IPS-18a (cell line): ENCODE results near the gene ZFP36L1.
"Not testable (repeated sequence)": the region's sequence is repeated elsewhere in the genome, so short reads cannot be mapped to it uniquely, and the experiment has no call there.

Experiments
- H3K27ac ChIP-seq: one replicate; pipeline ENCODE4 v1.5.1; 2013; ENCODE audit warnings: low read length
- H3K27me3 ChIP-seq: one replicate; pipeline ENCODE4 v1.6.1; 2013; ENCODE audit warnings: mild to moderate bottlenecking, low read length; ENCODE audit not compliant: control insufficient read depth, insufficient read depth
- H3K36me3 ChIP-seq: one replicate; pipeline ENCODE4 v1.6.1; 2013; ENCODE audit warnings: low read depth, low read length; ENCODE audit not compliant: control insufficient read depth
- H3K4me1 ChIP-seq: one replicate; pipeline ENCODE4 v1.6.1; 2013; ENCODE audit warnings: low read depth, low read length; ENCODE audit not compliant: control insufficient read depth
- H3K4me3 ChIP-seq: one replicate; pipeline ENCODE4 v1.5.1; 2013; ENCODE audit warnings: low read length
- H3K9ac ChIP-seq: one replicate; pipeline ENCODE4 v1.6.1; 2013; ENCODE audit warnings: mild to moderate bottlenecking, low read length, moderate library complexity
- H3K9me3 ChIP-seq: one replicate; pipeline ENCODE4 v1.6.1; 2013; ENCODE audit warnings: low read depth, low read length; ENCODE audit not compliant: control insufficient read depth

ZFP36L1 gene

GRCh38 chr14:68774771-68775613 is 17.9 kb downstream of the ZFP36L1 start:
- Histone ChIP-seq H3K9me3 (no peaks in the 10 kb centered on the region), H3K27ac (no peak overlapping the region)

GRCh38 chr14:68772761-68773381 is 20.0 kb downstream of the ZFP36L1 start:
- no peaks in the 10 kb centered on the region for H3K9me3 ChIP-seq
- no peaks in the 10 kb centered on the region for H3K4me1 ChIP-seq
- H3K9ac ChIP-seq, result no peak overlapping the region
- H3K36me3 ChIP-seq, result no peaks in the 10 kb centered on the region
- H3K4me3 ChIP-seq, result no peak overlapping the region
- H3K27me3 ChIP-seq, result no peaks in the 10 kb centered on the region
- H3K27ac ChIP-seq, result no peak overlapping the region

More at GRCh38 chr14:68774771-68775613, 17.9 kb downstream of the ZFP36L1 start:
- H3K4me3 ChIP-seq, result no peak overlapping the region
- H3K4me1 ChIP-seq, result no peaks in the 10 kb centered on the region
- H3K9ac ChIP-seq, result no peak overlapping the region
- H3K27me3 ChIP-seq, result no peaks in the 10 kb centered on the region
- H3K36me3 ChIP-seq, result no peaks in the 10 kb centered on the region

GRCh38 chr14:68771631-68772030 is 21.2 kb downstream of the ZFP36L1 start:
- no peaks in the 10 kb centered on the region for H3K27me3 ChIP-seq
- no peak overlapping the region for H3K4me3 ChIP-seq
- H3K9ac ChIP-seq, result no peak overlapping the region
- H3K9me3 ChIP-seq, result no peaks in the 10 kb centered on the region
- no peaks in the 10 kb centered on the region for H3K4me1 ChIP-seq
- no peaks in the 10 kb centered on the region for H3K36me3 ChIP-seq
- no peak overlapping the region for H3K27ac ChIP-seq

- H3K27ac ChIP-seq, result no peak overlapping the region
- no peak overlapping the region for H3K9ac ChIP-seq
- no peaks in the 10 kb centered on the region for H3K9me3 ChIP-seq
- H3K36me3 ChIP-seq, result no peaks in the 10 kb centered on the region
- no peak overlapping the region for H3K4me3 ChIP-seq
- no peaks in the 10 kb centered on the region for H3K4me1 ChIP-seq
- no peaks in the 10 kb centered on the region for H3K27me3 ChIP-seq
These were observed 22.1 kb downstream of the ZFP36L1 start for GRCh38 chr14:68770553-68771286.

DNA sequence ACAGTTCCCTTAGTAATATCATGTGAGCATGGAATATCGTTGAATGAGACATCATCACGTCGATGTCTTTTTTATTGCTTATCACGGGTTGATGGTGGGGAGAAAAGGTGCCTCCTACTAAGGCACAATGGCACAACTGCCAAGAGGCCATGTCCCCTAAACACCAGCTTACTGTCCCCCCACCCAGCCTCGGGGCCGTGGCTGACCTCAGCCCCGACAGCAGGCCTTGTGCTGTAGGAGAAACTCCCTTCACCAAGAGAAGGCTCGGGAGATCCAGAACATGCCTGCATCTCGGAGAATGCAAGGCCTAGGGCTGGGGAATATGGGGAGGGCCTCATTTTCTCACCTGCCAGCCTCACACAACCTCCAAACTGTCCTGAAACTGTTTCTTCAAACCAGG is 22.8 kb downstream of the ZFP36L1 start:
- H3K36me3 ChIP-seq, result no peaks in the 10 kb centered on the region
- H3K27ac ChIP-seq, result no peak overlapping the region
- no peak overlapping the region for H3K9ac ChIP-seq
- no peaks in the 10 kb centered on the region for H3K9me3 ChIP-seq
- no peaks in the 10 kb centered on the region for H3K27me3 ChIP-seq
- H3K4me3 ChIP-seq, result no peak overlapping the region
- H3K4me1 ChIP-seq, result no peaks in the 10 kb centered on the region

DNA sequence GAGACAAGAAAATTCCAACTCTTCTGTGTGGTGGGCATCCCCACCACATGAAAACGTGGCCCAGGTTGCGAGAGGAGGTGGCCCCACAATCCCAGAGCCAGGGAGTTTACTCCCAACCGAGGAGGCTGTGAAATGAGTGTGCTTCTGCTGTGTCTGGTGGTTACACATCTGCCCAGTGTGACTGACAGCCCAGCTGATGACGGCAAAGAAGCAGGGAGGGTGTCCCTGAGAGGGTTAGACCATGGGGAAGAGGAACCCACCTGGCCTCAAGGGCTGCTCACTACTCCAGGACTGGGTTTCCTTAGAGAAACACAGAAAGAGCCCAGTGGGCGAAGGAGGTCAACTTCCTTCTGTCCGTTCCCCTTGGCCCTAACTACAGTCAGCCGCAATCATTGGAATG is 24.6 kb downstream of the ZFP36L1 start:
- Histone ChIP-seq H3K4me3 (no peak overlapping the region), H3K4me1 (peaks cover 3% of the 10 kb centered on the region)

DNA sequence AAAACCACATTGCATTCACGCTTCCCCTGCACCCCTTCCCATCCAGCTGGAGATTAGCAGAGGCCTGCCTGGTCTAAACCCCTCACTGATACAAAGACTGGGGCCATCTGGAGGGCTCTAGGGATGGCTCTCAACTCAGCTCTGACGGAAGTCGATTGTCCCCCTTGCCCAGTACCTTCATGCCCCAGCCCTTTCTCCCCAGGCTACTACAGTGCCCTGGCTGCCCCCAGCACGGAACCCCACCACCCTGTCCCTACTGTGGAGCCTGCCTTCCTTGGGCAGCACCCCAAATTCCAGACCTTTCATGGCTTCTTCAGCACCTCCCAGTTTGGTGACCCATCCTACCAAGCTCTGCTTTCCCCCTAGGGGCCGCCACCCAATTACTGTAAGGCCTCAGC is 25.6 kb downstream of the ZFP36L1 start:
- H3K27me3 ChIP-seq, result no peaks in the 10 kb centered on the region
- no peaks in the 10 kb centered on the region for H3K9me3 ChIP-seq
- H3K4me1 ChIP-seq, result peaks cover 12% of the 10 kb centered on the region
- no peak overlapping the region for H3K9ac ChIP-seq
- H3K27ac ChIP-seq, result no peak overlapping the region
- H3K36me3 ChIP-seq, result no peaks in the 10 kb centered on the region
- no peak overlapping the region for H3K4me3 ChIP-seq

More for the DNA sequence above, 24.6 kb downstream of the ZFP36L1 start:
- no peaks in the 10 kb centered on the region for H3K9me3 ChIP-seq
- H3K9ac ChIP-seq, result no peak overlapping the region
- H3K27me3 ChIP-seq, result no peaks in the 10 kb centered on the region
- no peaks in the 10 kb centered on the region for H3K36me3 ChIP-seq
- H3K27ac ChIP-seq, result no peak overlapping the region

DNA sequence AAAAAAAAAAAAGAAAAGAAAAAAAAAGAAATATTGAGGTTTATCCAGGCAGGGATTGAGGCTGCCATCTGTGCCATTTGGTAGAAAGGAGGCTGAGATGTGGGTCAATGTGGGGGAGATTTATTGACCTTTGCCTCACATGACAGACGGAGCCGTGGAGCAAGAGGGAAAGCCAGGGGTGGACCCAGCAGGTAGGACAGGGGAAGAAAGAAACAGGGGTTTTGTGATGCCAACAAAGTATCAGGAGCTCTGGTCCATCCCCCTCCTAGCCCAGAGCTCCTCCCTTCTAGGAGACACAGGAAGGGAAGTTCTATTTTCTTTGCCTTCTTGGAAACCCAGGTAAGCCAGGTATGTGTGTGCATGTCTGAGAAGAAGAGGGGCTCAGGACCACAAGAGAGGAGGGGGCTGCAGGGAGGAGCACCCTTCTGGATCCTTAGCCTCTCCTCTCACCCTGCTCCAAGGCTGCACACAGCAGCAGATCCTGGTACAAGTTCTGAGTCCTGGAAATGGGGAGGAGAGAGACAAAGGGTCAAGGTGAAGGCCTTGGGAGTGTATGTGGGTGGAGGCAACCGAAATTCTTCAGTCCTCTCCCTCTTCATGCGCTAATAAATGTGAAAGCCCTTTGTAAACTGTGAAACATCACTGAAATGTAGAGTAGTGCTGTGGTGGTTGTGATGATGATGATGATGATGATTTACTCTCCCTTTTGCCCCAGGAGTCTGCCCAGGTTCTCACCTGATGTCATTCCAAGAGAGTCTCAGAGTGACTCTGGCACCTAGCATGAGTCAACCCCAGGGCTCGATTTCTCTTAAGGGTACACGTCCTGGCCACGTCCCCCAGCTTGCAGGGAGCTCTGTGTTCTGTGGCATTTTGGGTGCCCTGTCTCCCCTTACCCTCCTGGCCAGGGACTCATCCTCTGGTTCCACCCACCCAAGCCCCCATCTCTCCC is 26.3 kb downstream of the ZFP36L1 start:
- Histone ChIP-seq H3K4me1 (peaks cover 12% of the 10 kb centered on the region), H3K4me3 (no peak overlapping the region), H3K9ac (no peak overlapping the region), H3K27me3 (no peaks in the 10 kb centered on the region), H3K9me3 (no peaks in the 10 kb centered on the region), H3K27ac (no peak overlapping the region), H3K36me3 (no peaks in the 10 kb centered on the region)

- H3K4me3 ChIP-seq, H3K27ac ChIP-seq, H3K36me3 ChIP-seq, H3K9ac ChIP-seq, H3K27me3 ChIP-seq, H3K9me3 ChIP-seq: not testable (repeated sequence)
- peaks cover 12% of the 10 kb centered on the region for H3K4me1 ChIP-seq
These were observed 29.0 kb downstream of the ZFP36L1 start for GRCh38 chr14:68763843-68764242.

DNA sequence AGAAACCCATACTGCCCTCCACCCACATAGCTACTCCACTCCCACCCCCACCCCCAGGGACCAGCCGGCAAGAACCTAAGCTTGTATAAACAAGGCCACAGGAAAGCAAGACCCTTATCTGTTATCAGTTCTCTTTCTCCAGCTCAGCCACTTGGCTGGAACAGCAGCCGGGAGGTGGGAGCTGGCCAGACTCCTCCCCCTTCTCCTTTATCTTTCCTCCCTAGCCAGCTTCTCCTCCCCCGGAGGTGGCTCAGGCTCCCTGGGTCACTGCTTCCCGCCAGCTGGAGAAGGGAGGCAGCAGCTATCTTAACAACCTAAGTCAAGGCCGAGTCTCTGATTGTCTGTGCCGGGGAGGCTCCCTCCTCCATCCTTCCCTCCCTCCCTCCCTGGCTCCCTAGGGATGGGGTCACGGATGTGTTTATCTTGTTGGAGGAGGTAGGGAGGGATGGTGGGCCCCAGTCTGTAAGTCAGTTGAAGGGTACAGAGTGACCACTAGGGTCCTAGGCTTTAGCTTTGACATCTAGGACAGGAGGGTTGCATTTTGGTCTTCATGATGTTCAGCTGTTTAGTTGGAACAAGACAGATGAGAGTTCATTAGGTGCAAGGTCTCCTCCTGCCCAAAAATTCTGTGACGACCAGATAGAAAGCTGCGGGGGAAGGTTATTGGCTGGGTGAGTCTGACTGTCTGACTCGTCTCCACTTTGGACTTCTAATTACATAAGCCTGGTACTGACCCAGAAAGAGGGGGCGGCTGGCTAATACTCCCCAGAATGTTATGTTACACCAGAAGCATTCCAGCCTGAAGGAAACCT is 29.7 kb downstream of the ZFP36L1 start:
- Histone ChIP-seq H3K9me3 (no peaks in the 10 kb centered on the region), H3K9ac (no peak overlapping the region), H3K4me3 (no peak overlapping the region), H3K27ac (no peak overlapping the region), H3K4me1 (peaks cover 12% of the 10 kb centered on the region), H3K36me3 (no peaks in the 10 kb centered on the region), H3K27me3 (no peaks in the 10 kb centered on the region)
